Measurements from ENCODE around the gene MRC1. TPM values are rescaled to one million over a fixed set of nuclear protein-coding genes. Genes with fewer than 3 reads are reported as not detected.

MRC1 gene
- total RNA-seq, 2 experiments from 2014 or later = 0.08 TPM

DNA sequence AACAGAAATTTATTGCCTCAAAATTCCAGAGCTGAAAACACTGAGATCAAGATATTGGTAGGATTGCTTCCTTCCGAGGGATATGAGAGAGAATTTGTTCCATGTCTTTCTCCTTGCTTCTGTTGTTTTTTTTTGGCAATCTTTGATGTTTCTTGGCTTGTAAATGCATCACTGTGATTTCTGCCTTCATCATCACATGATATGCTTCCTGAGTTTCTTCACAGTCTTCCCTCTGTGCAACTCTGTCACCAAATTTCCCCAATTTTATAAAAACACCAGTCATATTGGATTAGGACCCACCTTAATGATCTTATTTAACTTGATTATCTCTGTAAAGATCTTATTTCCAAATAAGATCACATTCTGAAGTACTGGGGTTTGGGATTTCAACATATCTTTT lies 42.4 kb upstream of the MRC1 start:
- Histone ChIP-seq H3K4me1 (ENCODE audit: insufficient read depth, low read length) (no peaks in the 10 kb centered on the region), H3K36me3 (ENCODE audit: insufficient read depth, low read length) (no peaks in the 10 kb centered on the region), H3K9me3 (ENCODE audit: control insufficient read depth in 1 of 2, insufficient read depth in 1 of 2, low read length in 2 of 2) (no peaks in the 10 kb centered on the region), H3K27ac (ENCODE audit: low read depth in 1 of 2, low read length in 2 of 2) (no peak overlapping the region), H3K4me3 (ENCODE audit: low read length) (no peak overlapping the region), H3K27me3 (ENCODE audit: control insufficient read depth in 1 of 2, insufficient read depth in 2 of 2, low read length in 2 of 2) (no peaks in the 10 kb centered on the region)
- CTCF ChIA-PET = no interaction called here
- TF ChIP-seq, protein P1, sequence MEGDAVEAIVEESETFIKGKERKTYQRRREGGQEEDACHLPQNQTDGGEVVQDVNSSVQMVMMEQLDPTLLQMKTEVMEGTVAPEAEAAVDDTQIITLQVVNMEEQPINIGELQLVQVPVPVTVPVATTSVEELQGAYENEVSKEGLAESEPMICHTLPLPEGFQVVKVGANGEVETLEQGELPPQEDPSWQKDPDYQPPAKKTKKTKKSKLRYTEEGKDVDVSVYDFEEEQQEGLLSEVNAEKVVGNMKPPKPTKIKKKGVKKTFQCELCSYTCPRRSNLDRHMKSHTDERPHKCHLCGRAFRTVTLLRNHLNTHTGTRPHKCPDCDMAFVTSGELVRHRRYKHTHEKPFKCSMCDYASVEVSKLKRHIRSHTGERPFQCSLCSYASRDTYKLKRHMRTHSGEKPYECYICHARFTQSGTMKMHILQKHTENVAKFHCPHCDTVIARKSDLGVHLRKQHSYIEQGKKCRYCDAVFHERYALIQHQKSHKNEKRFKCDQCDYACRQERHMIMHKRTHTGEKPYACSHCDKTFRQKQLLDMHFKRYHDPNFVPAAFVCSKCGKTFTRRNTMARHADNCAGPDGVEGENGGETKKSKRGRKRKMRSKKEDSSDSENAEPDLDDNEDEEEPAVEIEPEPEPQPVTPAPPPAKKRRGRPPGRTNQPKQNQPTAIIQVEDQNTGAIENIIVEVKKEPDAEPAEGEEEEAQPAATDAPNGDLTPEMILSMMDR (IDR thresholded peaks at IDR 0.05) = no peak
- no peaks in the 10 kb centered on the region for H3K4me1 Mint-ChIP-seq (ENCODE audit: low read depth)
- no peak for DNase-seq
- POLR2A ChIA-PET = no interaction called here
- H3K9me3 Mint-ChIP-seq = no peaks in the 10 kb centered on the region
- no peak overlapping the region for H3K4me3 Mint-ChIP-seq
- ATAC-seq (ENCODE audit: poor library complexity) = no peak
- no peak overlapping the region for H3K27ac Mint-ChIP-seq
- H3K36me3 Mint-ChIP-seq (ENCODE audit: low read depth) = no peaks in the 10 kb centered on the region
- intact Hi-C loops (cut with DNase I, micrococcal nuclease) = no loop called here
- no peaks in the 10 kb centered on the region for H3K27me3 Mint-ChIP-seq

DNA sequence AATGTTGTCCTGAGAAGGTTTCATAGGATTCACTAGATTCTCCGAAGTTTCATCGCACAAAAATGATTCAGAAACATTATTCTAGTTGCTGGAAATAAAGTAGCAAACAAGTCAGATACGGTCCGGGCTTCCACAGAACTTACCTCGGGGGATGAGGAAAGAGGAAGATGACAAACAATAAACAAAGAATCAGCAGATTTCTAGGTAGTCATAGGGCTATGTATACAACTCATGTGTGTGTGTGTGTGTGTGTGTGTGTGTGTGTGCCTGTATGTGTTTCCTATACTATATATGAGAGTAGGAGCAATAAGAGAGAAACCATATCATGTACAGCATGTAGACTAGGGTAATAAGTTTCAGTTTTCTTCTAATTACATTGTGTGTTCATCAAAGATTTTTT lies 40.7 kb upstream of the MRC1 start:
- Mint-ChIP-seq H3K9me3 (no peaks in the 10 kb centered on the region), H3K27me3 (no peaks in the 10 kb centered on the region), H3K4me1 (ENCODE audit: low read depth) (no peaks in the 10 kb centered on the region), H3K36me3 (ENCODE audit: low read depth) (no peaks in the 10 kb centered on the region), H3K27ac (no peak overlapping the region), H3K4me3 (no peak overlapping the region)
- no peaks in the 10 kb centered on the region for H3K4me1 ChIP-seq (ENCODE audit: insufficient read depth, low read length)
- ChIA-PET CTCF (no interaction called here), POLR2A (no interaction called here)
- no peak overlapping the region for H3K4me3 ChIP-seq (ENCODE audit: low read length)
- ATAC-seq (ENCODE audit: poor library complexity) (no peak), DNase-seq (no peak)
- H3K36me3 ChIP-seq (ENCODE audit: insufficient read depth, low read length) = no peaks in the 10 kb centered on the region
- no peaks in the 10 kb centered on the region for H3K9me3 ChIP-seq (ENCODE audit: control insufficient read depth in 1 of 2, insufficient read depth in 1 of 2, low read length in 2 of 2)
- H3K27ac ChIP-seq (ENCODE audit: low read depth in 1 of 2, low read length in 2 of 2) = no peak overlapping the region
- H3K27me3 ChIP-seq (ENCODE audit: control insufficient read depth in 1 of 2, insufficient read depth in 2 of 2, low read length in 2 of 2) = no peaks in the 10 kb centered on the region
- TF ChIP-seq, protein P1 (IDR thresholded peaks at IDR 0.05) = no peak
- intact Hi-C loops (cut with DNase I, micrococcal nuclease) = no loop called here

DNA sequence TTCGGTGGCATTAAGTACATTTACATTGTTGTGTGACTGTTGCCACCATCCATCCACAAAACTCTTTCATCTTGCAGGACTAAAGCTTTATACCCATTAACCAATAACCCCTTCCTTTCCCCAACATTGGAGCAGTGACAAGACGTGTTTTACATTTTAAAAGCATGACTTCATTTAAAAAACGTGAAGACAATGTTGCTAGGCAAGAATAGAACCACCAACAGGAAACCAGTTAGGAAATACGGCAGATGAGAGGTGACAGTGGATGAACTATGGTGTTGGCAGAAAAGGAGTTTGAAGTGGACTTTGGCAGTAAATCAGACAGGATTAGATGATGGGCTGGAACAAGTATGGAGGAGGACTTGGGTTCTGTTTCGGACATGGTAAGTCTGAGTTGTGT lies 40.2 kb upstream of the MRC1 start:
- H3K4me1 ChIP-seq (ENCODE audit: insufficient read depth, low read length) = no peaks in the 10 kb centered on the region
- intact Hi-C loops (cut with DNase I, micrococcal nuclease) = no loop called here
- TF ChIP-seq, protein P1 (IDR thresholded peaks at IDR 0.05) = no peak
- Mint-ChIP-seq H3K9me3 (no peaks in the 10 kb centered on the region), H3K27ac (no peak overlapping the region), H3K36me3 (ENCODE audit: low read depth) (no peaks in the 10 kb centered on the region), H3K4me1 (ENCODE audit: low read depth) (no peaks in the 10 kb centered on the region), H3K4me3 (no peak overlapping the region), H3K27me3 (no peaks in the 10 kb centered on the region)
- no peaks in the 10 kb centered on the region for H3K36me3 ChIP-seq (ENCODE audit: insufficient read depth, low read length)
- ChIA-PET POLR2A (no interaction called here), CTCF (no interaction called here)
- no peak overlapping the region for H3K27ac ChIP-seq (ENCODE audit: low read depth in 1 of 2, low read length in 2 of 2)
- DNase-seq = no peak
- no peaks in the 10 kb centered on the region for H3K9me3 ChIP-seq (ENCODE audit: control insufficient read depth in 1 of 2, insufficient read depth in 1 of 2, low read length in 2 of 2)
- no peak for ATAC-seq (ENCODE audit: poor library complexity)
- H3K4me3 ChIP-seq (ENCODE audit: low read length) = no peak overlapping the region
- no peaks in the 10 kb centered on the region for H3K27me3 ChIP-seq (ENCODE audit: control insufficient read depth in 1 of 2, insufficient read depth in 2 of 2, low read length in 2 of 2)

All from CD4-positive, alpha-beta T cell (primary cell).